GM12872 (cell line): ENCODE results near the gene ABR.

Experiments used
- TF ChIP-seq, protein P1 (sequence below): IDR thresholded peaks from 3 replicates; pipeline ENCODE4 v1.5.1; 2011; ENCODE audit warnings: low read depth, mild to moderate bottlenecking, low read length, moderate library complexity; ENCODE audit not compliant: insufficient read depth

Gene ABR

DNA sequence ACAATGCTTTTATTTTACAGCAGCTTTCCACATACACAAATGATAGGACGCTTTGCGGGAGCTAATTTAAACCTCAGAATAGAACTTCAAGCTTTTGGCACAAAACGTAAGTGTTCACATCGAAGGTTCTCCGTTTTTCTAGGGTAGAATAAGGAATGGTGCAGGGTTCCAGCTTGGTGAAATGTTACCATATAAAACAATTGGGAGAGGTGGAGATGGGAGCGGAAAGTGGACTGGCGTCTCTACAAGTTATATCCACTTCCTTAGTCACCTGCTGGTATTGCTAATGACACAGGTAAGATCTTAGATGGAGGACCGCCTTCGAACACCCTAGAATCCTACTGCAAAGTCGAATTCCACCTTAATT, 198.5 kb downstream of the ABR start:
- TF ChIP-seq, protein P1, sequence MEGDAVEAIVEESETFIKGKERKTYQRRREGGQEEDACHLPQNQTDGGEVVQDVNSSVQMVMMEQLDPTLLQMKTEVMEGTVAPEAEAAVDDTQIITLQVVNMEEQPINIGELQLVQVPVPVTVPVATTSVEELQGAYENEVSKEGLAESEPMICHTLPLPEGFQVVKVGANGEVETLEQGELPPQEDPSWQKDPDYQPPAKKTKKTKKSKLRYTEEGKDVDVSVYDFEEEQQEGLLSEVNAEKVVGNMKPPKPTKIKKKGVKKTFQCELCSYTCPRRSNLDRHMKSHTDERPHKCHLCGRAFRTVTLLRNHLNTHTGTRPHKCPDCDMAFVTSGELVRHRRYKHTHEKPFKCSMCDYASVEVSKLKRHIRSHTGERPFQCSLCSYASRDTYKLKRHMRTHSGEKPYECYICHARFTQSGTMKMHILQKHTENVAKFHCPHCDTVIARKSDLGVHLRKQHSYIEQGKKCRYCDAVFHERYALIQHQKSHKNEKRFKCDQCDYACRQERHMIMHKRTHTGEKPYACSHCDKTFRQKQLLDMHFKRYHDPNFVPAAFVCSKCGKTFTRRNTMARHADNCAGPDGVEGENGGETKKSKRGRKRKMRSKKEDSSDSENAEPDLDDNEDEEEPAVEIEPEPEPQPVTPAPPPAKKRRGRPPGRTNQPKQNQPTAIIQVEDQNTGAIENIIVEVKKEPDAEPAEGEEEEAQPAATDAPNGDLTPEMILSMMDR: no peak

- TF ChIP-seq, protein P1: peak; percentile 63
Observed at GRCh38 chr17:980406-981291, 199.1 kb downstream of the ABR start.

DNA sequence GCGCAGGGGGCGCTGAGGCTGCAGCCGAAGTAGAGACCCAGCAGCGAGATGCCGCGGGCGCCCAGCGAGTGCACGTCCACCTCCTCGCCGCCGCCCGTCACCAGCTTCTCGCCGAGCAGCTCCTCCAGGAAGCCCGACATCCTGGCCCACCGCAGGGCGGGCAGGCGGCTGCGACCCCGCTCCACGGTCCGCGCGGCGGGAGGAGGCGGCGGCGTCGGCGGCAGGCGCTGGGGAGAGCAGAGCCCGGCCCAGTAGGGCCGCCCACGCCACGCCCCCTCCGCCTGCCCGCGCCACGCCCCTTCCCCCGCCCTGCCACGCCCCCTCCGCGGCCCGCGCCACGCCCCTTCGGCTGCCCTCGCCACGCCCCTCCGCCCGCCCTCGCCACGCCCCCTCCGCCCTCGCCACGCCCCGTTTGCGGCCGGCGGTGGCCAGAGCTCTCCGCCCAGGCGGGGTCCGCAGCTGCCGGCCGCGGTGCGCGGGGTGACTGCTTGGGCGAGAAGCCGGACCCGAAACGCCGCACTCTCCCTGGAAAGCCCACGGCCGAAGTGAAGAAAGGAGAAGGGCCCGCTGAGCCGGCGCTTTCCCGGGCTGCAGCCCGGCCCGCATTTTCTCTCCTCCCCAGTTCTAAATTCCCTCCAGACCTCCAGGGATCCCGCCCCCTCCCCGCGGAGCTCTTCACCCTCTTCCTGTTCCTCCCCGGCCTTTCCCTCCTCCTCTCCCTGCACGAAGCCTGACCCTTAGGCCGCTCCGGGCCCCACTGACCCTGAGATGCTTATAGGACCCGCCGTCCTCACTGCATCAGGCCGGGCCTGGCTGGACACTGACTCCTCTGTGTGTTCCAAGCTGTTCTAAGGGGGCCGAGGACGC, 200.0 kb downstream of the ABR start, which contains the start of gene NXN:
Gene NXN (minus strand): TSS at position 238 of the 867 bp plus-strand sequence.
- TF ChIP-seq, protein P1: no peak

DNA sequence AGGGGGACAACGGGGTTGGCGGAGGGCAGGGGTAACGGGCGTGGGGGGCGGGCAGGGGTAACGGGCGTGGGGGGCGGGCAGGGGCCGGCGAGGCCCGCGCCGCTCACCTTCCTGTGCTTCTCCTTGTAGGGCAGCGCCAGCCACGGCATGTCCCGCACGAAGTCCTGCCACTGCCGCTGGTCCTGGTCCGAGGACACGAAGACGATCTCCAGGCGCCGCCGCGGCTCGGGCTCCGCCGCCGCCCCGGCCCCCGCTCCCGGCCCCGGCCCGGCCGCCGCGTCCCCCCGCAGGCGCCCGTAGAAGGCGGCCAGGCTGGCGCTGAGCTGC, 200.6 kb downstream of the ABR start:
- TF ChIP-seq, protein P1: no peak

DNA sequence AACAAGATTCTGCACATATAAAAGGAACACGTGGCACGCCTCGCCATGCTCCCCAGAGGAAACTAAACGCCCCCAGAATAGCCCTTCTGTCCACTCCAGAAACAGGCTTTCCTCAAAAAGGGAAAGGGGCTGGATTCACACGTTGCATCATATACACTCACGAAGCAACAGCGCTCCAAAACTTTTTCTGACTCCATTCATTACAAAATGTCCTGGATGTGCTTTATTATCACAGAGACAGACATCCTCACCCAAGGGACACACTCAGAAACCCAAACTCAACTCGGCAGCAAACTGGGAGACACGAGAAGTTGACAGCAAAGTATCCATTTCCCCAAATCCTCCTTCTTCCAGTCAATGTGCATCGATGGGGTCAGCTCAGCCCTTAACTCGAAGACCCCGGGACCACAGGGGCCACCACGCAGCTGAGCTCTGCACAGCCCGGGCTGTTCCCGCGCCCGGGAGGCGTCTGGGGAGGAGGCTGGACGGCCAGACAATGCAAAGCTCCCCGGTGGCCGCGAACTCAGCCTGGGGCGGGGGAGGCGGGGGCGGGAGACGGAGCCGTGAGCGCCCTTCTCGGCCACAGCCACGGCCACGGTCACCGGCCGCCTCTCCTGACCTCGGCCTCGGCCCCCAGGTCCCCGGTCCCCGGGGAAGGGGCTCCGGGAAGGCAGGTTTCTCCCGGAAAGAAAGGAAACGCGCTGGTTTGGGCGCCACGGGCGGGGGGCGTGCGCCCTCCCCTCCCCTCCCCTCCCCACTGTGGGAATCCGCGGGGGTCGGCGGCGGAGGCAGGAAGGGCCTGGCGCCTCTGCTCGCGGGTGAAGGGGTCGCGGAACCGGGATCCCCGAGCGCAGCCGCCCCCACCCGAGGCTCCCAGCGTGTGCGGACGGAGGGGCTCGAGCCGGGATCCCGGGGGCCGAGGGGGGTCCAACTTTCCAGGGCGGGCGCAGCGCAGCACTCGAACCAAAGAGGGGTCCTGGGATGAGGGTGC, 201.4 kb downstream of the ABR start:
- TF ChIP-seq, protein P1: no peak

- TF ChIP-seq, protein P1: no peak
Observed at GRCh38 chr17:977166-977565, 202.6 kb downstream of the ABR start.
